GM23248 (cell line): ENCODE data around the gene SYNE1. TPM values are rescaled to one million over a fixed set of nuclear protein-coding genes. Genes with fewer than 3 reads are reported as not detected.
A peak's percentile ranks its signal among the peaks of the same experiment; 100 is the strongest.

Source experiments
- DNase-seq: peaks from one replicate; pipeline ENCODE4 v3.0.0-alpha.2; 2015
- H2AFZ ChIP-seq: fragments of 200-600 bp; sonication (generic); 2 replicates; pipeline ENCODE4 v1.6.1; 2016; ENCODE audit warnings: antibody characterized with exemption
- H3F3A ChIP-seq: fragments of 200-600 bp; sonication (generic); 2 replicates; pipeline ENCODE4 v1.6.1; 2016; ENCODE audit warnings: mild to moderate bottlenecking, antibody characterized with exemption, mixed run types; ENCODE audit not compliant: insufficient read depth
- H3K27ac ChIP-seq: fragments of 200-600 bp; sonication (generic); 2 replicates; pipeline ENCODE4 v1.5.1; 2016; ENCODE audit warnings: mild to moderate bottlenecking
- H3K27me3 ChIP-seq: fragments of 200-600 bp; sonication (generic); replicated peaks from 2 replicates; pipeline ENCODE4 v1.6.1; 2016; ENCODE audit warnings: mild to moderate bottlenecking; ENCODE audit not compliant: insufficient read depth
- H3K36me3 ChIP-seq: fragments of 200-600 bp; sonication (generic); 2 replicates; pipeline ENCODE4 v1.6.1; 2016; ENCODE audit warnings: low read depth, mild to moderate bottlenecking
- H3K4me1 ChIP-seq: fragments of 200-600 bp; sonication (generic); 2 replicates; pipeline ENCODE4 v1.6.1; 2016; ENCODE audit warnings: mild to moderate bottlenecking; ENCODE audit not compliant: insufficient read depth
- H3K4me2 ChIP-seq: fragments of 200-600 bp; sonication (generic); one replicate; pipeline ENCODE4 v1.6.1; 2016; ENCODE audit warnings: mild to moderate bottlenecking; ENCODE audit not compliant: unreplicated experiment
- H3K4me3 ChIP-seq: fragments of 200-600 bp; sonication (generic); 2 replicates; pipeline ENCODE4 v1.5.1; 2016; ENCODE audit warnings: mild to moderate bottlenecking
- H3K79me2 ChIP-seq: fragments of 200-600 bp; sonication (generic); 2 replicates; pipeline ENCODE4 v1.6.1; 2016; ENCODE audit warnings: mild to moderate bottlenecking; ENCODE audit not compliant: insufficient read depth
- H3K9ac ChIP-seq: fragments of 200-600 bp; sonication (generic); 2 replicates; pipeline ENCODE4 v1.6.1; 2016; ENCODE audit warnings: mild to moderate bottlenecking
- H3K9me2 ChIP-seq: fragments of 200-600 bp; sonication (generic); 2 replicates; pipeline ENCODE4 v1.6.1; 2016; ENCODE audit warnings: mixed run types, mild to moderate bottlenecking, moderate library complexity; ENCODE audit not compliant: insufficient read depth
- H3K9me3 ChIP-seq: fragments of 200-600 bp; sonication (generic); one replicate; pipeline ENCODE4 v1.6.1; 2017; ENCODE audit warnings: low read depth
- H4K20me1 ChIP-seq: fragments of 200-600 bp; sonication (generic); 2 replicates; pipeline ENCODE4 v1.6.0; 2016; ENCODE audit not compliant: insufficient read depth
- EZH2 ChIP-seq: fragments of 200-600 bp; sonication (generic); IDR thresholded peaks from 2 replicates; pipeline ENCODE4 v1.6.1; 2018; ENCODE audit warnings: antibody characterized with exemption, mild to moderate bottlenecking; ENCODE audit not compliant: insufficient read depth, poor library complexity, severe bottlenecking
- EZH2phosphoT487 ChIP-seq: fragments of 200-600 bp; sonication (generic); IDR thresholded peaks from 2 replicates; pipeline ENCODE4 v1.6.1; 2018; ENCODE audit warnings: antibody characterized with exemption, moderate library complexity, mild to moderate bottlenecking, low read depth; ENCODE audit not compliant: insufficient read depth
- WGBS, 2 experiments: methylation state at CpG; one replicate each; pipeline ENCODE4 v1.1.6; 2015 to 2017; ENCODE audit warnings: low lambda C conversion rate in 2 of 2, low coverage in 1 of 2; ENCODE audit errors: missing lambda C conversion rate in 2 of 2; 5-methylcytosine and 5-hydroxymethylcytosine counted together
- in situ Hi-C: fragments of 300-500 bp; cut with MboI; formaldehyde crosslinking; loops from 2 replicates; pipeline ENCODE4 v1.15.0; 2020
- polyA plus RNA-seq: library from polyadenylated mRNA; unstranded; fragments of >200 nt; fragmentation: Nextera tagmentation; extraction: Ambion mirVana; gene quantifications from 2 replicates; pipeline ENCODE4 v1.2.1, GENCODE V29; 2016
- total RNA-seq: library from RNA; depleted of rRNA; stranded (reverse); fragments of >200 nt; shearing (Covaris generic); gene quantifications from 2 replicates; pipeline ENCODE4 v1.2.3, GENCODE V29; 2014

Gene SYNE1
- total and polyA plus RNA-seq, 2 experiments from 2014 or later, result 29.2 to 95.4 TPM

- Histone ChIP-seq H3K9ac (no peak overlapping the region), H3K4me2 (peak overlapping the region; percentile 61), H4K20me1 (no peaks in the 10 kb centered on the region), H3K36me3 (no peaks in the 10 kb centered on the region), H3K27me3 (no peaks in the 10 kb centered on the region), H3K27ac (no peak overlapping the region), H3K9me2 (no peaks in the 10 kb centered on the region), H3K4me3 (no peak overlapping the region), H2AFZ (0 out of 2 replicates have a peak overlapping the region, but pooled peaks have one; percentile 13), H3K79me2 (no peaks in the 10 kb centered on the region), H3K9me3 (no peaks in the 10 kb centered on the region), H3F3A (no peaks in the 10 kb centered on the region), H3K4me1 (peaks cover 12% of the 10 kb centered on the region)
- TF ChIP-seq EZH2 (no peak), EZH2phosphoT487 (no peak)
- peak; percentile 51 for DNase-seq
- WGBS, 2 experiments, result 58 to 66% methylated on average over 5 of the region's 5 CpGs
- in situ Hi-C loops, result no loop called here
Measured at GRCh38 chr6:152461556-152461955, 175.6 kb downstream of the SYNE1 start.

GRCh38 chr6:152458648-152459644 is 178.2 kb downstream of the SYNE1 start:
- in situ Hi-C loops, result no loop called here
- Histone ChIP-seq H3K79me2 (no peaks in the 10 kb centered on the region), H2AFZ (no peak overlapping the region), H4K20me1 (no peaks in the 10 kb centered on the region), H3K9me3 (no peaks in the 10 kb centered on the region), H3K36me3 (0 out of 2 replicates have a peak, but pooled peaks cover 9% of the 10 kb centered on the region), H3K4me1 (peaks cover 12% of the 10 kb centered on the region), H3K27ac (no peak overlapping the region), H3K4me2 (no peak overlapping the region), H3F3A (no peaks in the 10 kb centered on the region), H3K27me3 (no peaks in the 10 kb centered on the region), H3K4me3 (no peak overlapping the region), H3K9ac (no peak overlapping the region), H3K9me2 (no peaks in the 10 kb centered on the region)
- 72 to 73% methylated on average over 8 of the region's 8 CpGs for WGBS, 2 experiments
- no peak for TF ChIP-seq EZH2
- TF ChIP-seq EZH2phosphoT487, result no peak
- DNase-seq, result peak; percentile 19

- Histone ChIP-seq H2AFZ (no peak overlapping the region), H3K27ac (no peak overlapping the region)
Measured at GRCh38 chr6:152457949-152458624, 179.1 kb downstream of the SYNE1 start.

GRCh38 chr6:152454003-152454402 is 183.2 kb downstream of the SYNE1 start:
- no peaks in the 10 kb centered on the region for H3K9me3 ChIP-seq
- no peaks in the 10 kb centered on the region for H4K20me1 ChIP-seq

More at GRCh38 chr6:152457949-152458624, 179.1 kb downstream of the SYNE1 start:
- Histone ChIP-seq H3K4me3 (no peak overlapping the region), H3F3A (no peaks in the 10 kb centered on the region), H3K36me3 (0 out of 2 replicates have a peak, but pooled peaks cover 9% of the 10 kb centered on the region), H3K9ac (no peak overlapping the region), H3K4me2 (no peak overlapping the region), H3K27me3 (no peaks in the 10 kb centered on the region), H3K4me1 (peaks cover 12% of the 10 kb centered on the region), H4K20me1 (no peaks in the 10 kb centered on the region), H3K9me3 (no peaks in the 10 kb centered on the region), H3K79me2 (no peaks in the 10 kb centered on the region), H3K9me2 (no peaks in the 10 kb centered on the region)
- TF ChIP-seq EZH2 (no peak), EZH2phosphoT487 (no peak)
- no peak for DNase-seq
- 96 to 98% methylated on average over 4 of the region's 4 CpGs for WGBS, 2 experiments
- in situ Hi-C loops, result no loop called here

More at GRCh38 chr6:152454003-152454402, 183.2 kb downstream of the SYNE1 start:
- Histone ChIP-seq H3K36me3 (peaks cover 12% of the 10 kb centered on the region; the same call in 1 of the 2 replicates), H3K4me2 (no peak overlapping the region), H3K4me3 (no peak overlapping the region), H3K4me1 (no peaks in the 10 kb centered on the region), H3K9ac (no peak overlapping the region), H3K27ac (no peak overlapping the region), H3K79me2 (no peaks in the 10 kb centered on the region), H3F3A (no peaks in the 10 kb centered on the region), H3K27me3 (no peaks in the 10 kb centered on the region), H2AFZ (no peak overlapping the region), H3K9me2 (no peaks in the 10 kb centered on the region)
- in situ Hi-C loops, result no loop called here
- DNase-seq, result no peak
- 90 to 91% methylated on average over 3 of the region's 3 CpGs for WGBS, 2 experiments
- no peak for TF ChIP-seq EZH2
- TF ChIP-seq EZH2phosphoT487, result no peak
